Activated naive CD4-positive, alpha-beta T cell treated with anti-CD3 and anti-CD28 coated beads, Interleukin-2, amount 50 U/mL, for 24 hours (primary cell): ENCODE measurements around the gene TULP4.
"Not testable (repeated sequence)": the region's sequence is repeated elsewhere in the genome, so short reads cannot be mapped to it uniquely, and the experiment has no call there.

Source experiments
- H3K27ac Mint-ChIP-seq: one replicate; pipeline ENCODE4 v1.8.0; 2021; ENCODE audit warnings: mild to moderate bottlenecking, mixed read lengths
- H3K27me3 Mint-ChIP-seq: one replicate; pipeline ENCODE4 v1.8.0; 2021; ENCODE audit warnings: mixed read lengths
- H3K36me3 Mint-ChIP-seq: one replicate; pipeline ENCODE4 v1.8.0; 2021; ENCODE audit warnings: mixed read lengths
- H3K4me1 Mint-ChIP-seq: one replicate; pipeline ENCODE4 v1.8.0; 2021; ENCODE audit warnings: mixed read lengths
- H3K4me3 Mint-ChIP-seq: one replicate; pipeline ENCODE4 v1.8.0; 2021; ENCODE audit warnings: mild to moderate bottlenecking, mixed read lengths
- H3K9me3 Mint-ChIP-seq: one replicate; pipeline ENCODE4 v1.8.0; 2021; ENCODE audit warnings: mixed read lengths

Gene TULP4

GRCh38 chr6:158507174-158507573, 194.9 kb downstream of the TULP4 start:
- no peaks in the 10 kb centered on the region for H3K4me1 Mint-ChIP-seq
- H3K4me3 Mint-ChIP-seq, result no peak overlapping the region
- peaks cover 10% of the 10 kb centered on the region for H3K36me3 Mint-ChIP-seq
- no peaks in the 10 kb centered on the region for H3K9me3 Mint-ChIP-seq
- H3K27ac Mint-ChIP-seq, result no peak overlapping the region
- no peaks in the 10 kb centered on the region for H3K27me3 Mint-ChIP-seq

GRCh38 chr6:158508450-158508849, 196.2 kb downstream of the TULP4 start:
- no peak overlapping the region for H3K27ac Mint-ChIP-seq
- H3K4me1 Mint-ChIP-seq, result no peaks in the 10 kb centered on the region
- no peaks in the 10 kb centered on the region for H3K27me3 Mint-ChIP-seq
- peaks cover 5% of the 10 kb centered on the region for H3K36me3 Mint-ChIP-seq
- no peak overlapping the region for H3K4me3 Mint-ChIP-seq
- no peaks in the 10 kb centered on the region for H3K9me3 Mint-ChIP-seq

- Mint-ChIP-seq H3K27ac (no peak overlapping the region), H3K27me3 (no peaks in the 10 kb centered on the region), H3K36me3 (peaks cover 3% of the 10 kb centered on the region), H3K4me3 (no peak overlapping the region), H3K9me3 (no peaks in the 10 kb centered on the region), H3K4me1 (peaks cover 8% of the 10 kb centered on the region)
Observed at GRCh38 chr6:158509465-158509864, 197.2 kb downstream of the TULP4 start.

- no peak overlapping the region for H3K27ac Mint-ChIP-seq
- H3K9me3 Mint-ChIP-seq, result no peaks in the 10 kb centered on the region
- H3K4me1 Mint-ChIP-seq, result peaks cover 18% of the 10 kb centered on the region
- H3K4me3 Mint-ChIP-seq, result no peak overlapping the region
- H3K27me3 Mint-ChIP-seq, result no peaks in the 10 kb centered on the region
- no peaks in the 10 kb centered on the region for H3K36me3 Mint-ChIP-seq
Observed at GRCh38 chr6:158512809-158513208, 200.5 kb downstream of the TULP4 start.

GRCh38 chr6:158514176-158514575, 201.9 kb downstream of the TULP4 start:
- peaks cover 29% of the 10 kb centered on the region for H3K4me1 Mint-ChIP-seq
- no peak overlapping the region for H3K4me3 Mint-ChIP-seq
- no peaks in the 10 kb centered on the region for H3K36me3 Mint-ChIP-seq
- no peaks in the 10 kb centered on the region for H3K9me3 Mint-ChIP-seq
- no peaks in the 10 kb centered on the region for H3K27me3 Mint-ChIP-seq
- H3K27ac Mint-ChIP-seq, result peak overlapping the region; percentile 8

- H3K27ac Mint-ChIP-seq, result no peak overlapping the region
- H3K27me3 Mint-ChIP-seq, result peaks cover 3% of the 10 kb centered on the region
- H3K36me3 Mint-ChIP-seq, result no peaks in the 10 kb centered on the region
- H3K4me1 Mint-ChIP-seq, result peaks cover 29% of the 10 kb centered on the region
- H3K9me3 Mint-ChIP-seq, result no peaks in the 10 kb centered on the region
- H3K4me3 Mint-ChIP-seq, result no peak overlapping the region
Observed at GRCh38 chr6:158514991-158515390, 202.7 kb downstream of the TULP4 start.

GRCh38 chr6:158516098-158516497, 203.8 kb downstream of the TULP4 start:
- Mint-ChIP-seq H3K27ac (no peak overlapping the region), H3K4me3 (no peak overlapping the region), H3K27me3 (peaks cover 5% of the 10 kb centered on the region)

GRCh38 chr6:158517038-158517437, 204.8 kb downstream of the TULP4 start:
- Mint-ChIP-seq H3K4me3 (no peak overlapping the region), H3K27ac (no peak overlapping the region), H3K36me3 (no peaks in the 10 kb centered on the region), H3K27me3 (peaks cover 5% of the 10 kb centered on the region), H3K4me1 (peaks cover 29% of the 10 kb centered on the region), H3K9me3 (no peaks in the 10 kb centered on the region)

More at GRCh38 chr6:158516098-158516497, 203.8 kb downstream of the TULP4 start:
- Mint-ChIP-seq H3K4me1 (peaks cover 29% of the 10 kb centered on the region), H3K36me3 (no peaks in the 10 kb centered on the region), H3K9me3 (no peaks in the 10 kb centered on the region)

- H3K36me3 Mint-ChIP-seq, result no peaks in the 10 kb centered on the region
- H3K4me3 Mint-ChIP-seq, result peak overlapping the region; percentile 88
- H3K27me3 Mint-ChIP-seq, result peaks cover 5% of the 10 kb centered on the region
- H3K4me1 Mint-ChIP-seq, result peaks cover 29% of the 10 kb centered on the region
- H3K9me3 Mint-ChIP-seq, result no peaks in the 10 kb centered on the region
- H3K27ac Mint-ChIP-seq, result no peak overlapping the region
Observed at GRCh38 chr6:158517581-158517980, 205.3 kb downstream of the TULP4 start.

- H3K9me3 Mint-ChIP-seq, result no peaks in the 10 kb centered on the region
- no peaks in the 10 kb centered on the region for H3K36me3 Mint-ChIP-seq
- H3K4me3 Mint-ChIP-seq, result peak overlapping the region; percentile 88
- H3K27me3 Mint-ChIP-seq, result peaks cover 7% of the 10 kb centered on the region
- H3K4me1 Mint-ChIP-seq, result peaks cover 29% of the 10 kb centered on the region
- peak overlapping the region; percentile 30 for H3K27ac Mint-ChIP-seq
Observed at GRCh38 chr6:158518191-158519127, 206.2 kb downstream of the TULP4 start.

GRCh38 chr6:158519300-158519699, 207.0 kb downstream of the TULP4 start:
- Mint-ChIP-seq H3K4me1 (peaks cover 23% of the 10 kb centered on the region), H3K27me3 (peaks cover 13% of the 10 kb centered on the region), H3K27ac (no peak overlapping the region), H3K4me3 (no peak overlapping the region), H3K9me3 (no peaks in the 10 kb centered on the region), H3K36me3 (no peaks in the 10 kb centered on the region)

- no peak overlapping the region for H3K27ac Mint-ChIP-seq
- H3K4me3 Mint-ChIP-seq, result no peak overlapping the region
- H3K4me1 Mint-ChIP-seq, result peaks cover 18% of the 10 kb centered on the region
- H3K36me3 Mint-ChIP-seq, result no peaks in the 10 kb centered on the region
- no peaks in the 10 kb centered on the region for H3K9me3 Mint-ChIP-seq
- H3K27me3 Mint-ChIP-seq, result peaks cover 16% of the 10 kb centered on the region
Observed at GRCh38 chr6:158519761-158520160, 207.5 kb downstream of the TULP4 start.

- H3K27ac Mint-ChIP-seq, H3K4me3 Mint-ChIP-seq, H3K9me3 Mint-ChIP-seq, H3K36me3 Mint-ChIP-seq: not testable (repeated sequence)
- H3K27me3 Mint-ChIP-seq, result peaks cover 24% of the 10 kb centered on the region
- H3K4me1 Mint-ChIP-seq, result peaks cover 15% of the 10 kb centered on the region
Observed at GRCh38 chr6:158520975-158521374, 208.7 kb downstream of the TULP4 start.

GRCh38 chr6:158521759-158522158, 209.5 kb downstream of the TULP4 start:
- Mint-ChIP-seq H3K4me3 (no peak overlapping the region), H3K9me3 (peaks cover 3% of the 10 kb centered on the region), H3K36me3 (no peaks in the 10 kb centered on the region), H3K27me3 (peaks cover 27% of the 10 kb centered on the region), H3K4me1 (peaks cover 15% of the 10 kb centered on the region), H3K27ac (no peak overlapping the region)

GRCh38 chr6:158522616-158523015, 210.4 kb downstream of the TULP4 start:
- H3K9me3 Mint-ChIP-seq, result peaks cover 12% of the 10 kb centered on the region
- peaks cover 13% of the 10 kb centered on the region for H3K4me1 Mint-ChIP-seq
- peaks cover 30% of the 10 kb centered on the region for H3K27me3 Mint-ChIP-seq
- H3K4me3 Mint-ChIP-seq, result no peak overlapping the region
- H3K36me3 Mint-ChIP-seq, result no peaks in the 10 kb centered on the region
- no peak overlapping the region for H3K27ac Mint-ChIP-seq

GRCh38 chr6:158524311-158524710, 212.0 kb downstream of the TULP4 start:
- Mint-ChIP-seq H3K27ac (no peak overlapping the region), H3K36me3 (no peaks in the 10 kb centered on the region), H3K27me3 (peaks cover 37% of the 10 kb centered on the region), H3K4me1 (no peaks in the 10 kb centered on the region), H3K9me3 (peaks cover 14% of the 10 kb centered on the region), H3K4me3 (no peak overlapping the region)
